ELF-1 (cell line): ENCODE data around the gene DMRTB1.
A peak's percentile ranks its signal among the peaks of the same experiment; 100 is the strongest.

Source experiments
- DNase-seq: peaks from one replicate; pipeline ENCODE4 v3.0.0-alpha.2; 2016; ENCODE audit warnings: low read depth, low spot score

Gene DMRTB1

DNA sequence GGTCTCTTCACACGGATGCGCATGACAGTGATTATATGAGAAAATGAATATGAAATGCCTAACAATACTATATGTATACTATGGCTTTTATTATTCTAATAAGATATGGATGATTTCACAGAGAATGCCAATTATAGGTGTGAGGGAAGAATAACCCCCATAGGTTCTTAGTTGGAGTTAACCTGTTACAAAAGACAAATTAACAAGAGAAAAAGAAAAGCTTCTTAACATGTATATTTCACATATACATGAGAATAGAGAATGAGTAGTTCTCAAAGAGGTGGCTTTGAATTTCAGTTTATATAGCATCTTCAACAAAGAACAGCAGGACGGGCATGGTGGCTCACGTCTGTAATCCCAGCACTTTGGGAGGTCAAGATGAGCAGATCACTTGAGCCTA lies 24.0 kb upstream of the DMRTB1 start:
- DNase-seq = no peak

DNA sequence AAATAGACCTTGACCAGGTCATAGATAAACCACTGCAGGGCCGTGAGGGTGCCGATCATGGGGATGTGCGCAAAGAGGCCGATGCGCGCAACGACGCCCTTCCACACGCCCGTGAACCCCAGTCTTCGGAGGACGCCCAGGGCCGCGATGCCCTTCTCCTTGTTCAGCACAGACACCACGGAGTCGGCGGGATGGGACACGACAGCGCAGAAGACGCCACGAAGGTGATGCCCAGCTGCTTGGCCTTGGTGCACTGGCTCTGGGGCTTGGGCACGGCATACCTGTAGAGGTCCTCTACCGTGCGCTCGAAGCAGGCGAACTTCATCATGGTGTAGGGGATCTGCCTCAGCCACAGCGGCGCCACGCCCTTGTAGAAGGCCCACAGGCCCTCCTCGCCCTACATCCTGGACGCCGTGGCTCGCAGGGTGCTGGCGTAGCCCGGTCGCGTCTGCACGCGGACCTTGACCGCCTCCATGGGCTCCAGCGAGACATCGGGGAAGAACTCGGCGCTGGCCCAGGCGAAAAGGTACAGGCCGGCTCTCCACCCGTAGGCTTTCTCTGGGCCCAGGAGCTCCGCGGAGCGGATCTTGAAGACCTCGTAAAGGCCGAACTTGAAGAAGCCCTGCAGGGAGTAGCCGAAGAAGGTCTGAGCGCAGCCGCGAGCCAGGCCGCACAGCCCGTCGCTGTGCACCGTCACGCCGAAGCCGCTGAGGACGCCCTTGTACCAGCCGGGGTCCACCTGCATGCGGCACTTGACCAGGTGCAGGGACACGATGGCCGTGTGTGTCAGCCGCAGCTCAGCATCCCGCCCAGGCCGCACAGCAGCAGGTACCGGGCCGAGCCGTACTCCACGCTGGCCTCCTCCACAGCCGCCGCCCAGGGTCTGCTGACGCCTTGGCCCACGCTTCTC lies 20.5 kb upstream of the DMRTB1 start:
- no peak for DNase-seq

DNA sequence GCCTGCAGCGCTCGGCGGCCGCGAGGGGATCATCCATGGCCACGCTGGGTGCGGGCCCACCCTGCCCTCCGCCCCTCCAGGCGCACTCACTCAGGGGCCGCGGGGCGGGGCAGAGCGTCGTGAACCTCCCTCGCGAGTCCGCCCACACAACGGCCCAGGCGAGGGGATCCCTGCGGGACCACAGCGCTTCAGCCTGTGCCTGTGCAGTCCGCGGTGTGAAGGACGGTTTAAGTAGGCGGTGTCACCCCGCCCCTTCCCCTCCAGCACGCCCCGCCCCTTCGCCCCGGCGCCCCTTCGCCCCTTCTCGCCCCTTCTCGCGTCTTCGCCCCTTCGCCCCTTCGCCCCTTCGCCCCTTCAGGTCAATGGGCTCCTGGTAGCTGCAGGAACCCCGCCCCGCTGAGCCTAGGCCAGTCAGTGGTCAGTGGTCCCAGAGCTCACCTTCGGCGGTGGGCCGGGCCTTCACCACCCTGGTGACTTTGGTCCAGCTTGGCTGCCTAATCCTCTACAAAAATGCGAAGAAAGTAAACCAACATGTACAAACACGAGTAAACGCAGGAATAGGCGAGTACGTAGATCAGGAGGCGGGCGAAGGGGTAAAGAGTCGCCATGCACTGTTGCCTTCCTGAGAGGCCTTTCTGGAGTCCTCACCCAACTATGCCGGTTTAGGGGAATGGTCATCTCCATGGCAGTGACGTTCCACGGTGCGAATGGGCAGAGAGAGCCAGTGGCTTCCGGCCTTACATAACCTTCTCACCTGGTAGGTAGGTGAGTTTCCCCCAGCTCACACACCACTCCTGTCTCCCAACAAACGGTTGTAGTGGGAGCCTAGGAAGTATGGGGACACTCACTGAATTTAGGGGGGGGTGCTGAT lies 19.6 kb upstream of the DMRTB1 start:
- no peak for DNase-seq

DNA sequence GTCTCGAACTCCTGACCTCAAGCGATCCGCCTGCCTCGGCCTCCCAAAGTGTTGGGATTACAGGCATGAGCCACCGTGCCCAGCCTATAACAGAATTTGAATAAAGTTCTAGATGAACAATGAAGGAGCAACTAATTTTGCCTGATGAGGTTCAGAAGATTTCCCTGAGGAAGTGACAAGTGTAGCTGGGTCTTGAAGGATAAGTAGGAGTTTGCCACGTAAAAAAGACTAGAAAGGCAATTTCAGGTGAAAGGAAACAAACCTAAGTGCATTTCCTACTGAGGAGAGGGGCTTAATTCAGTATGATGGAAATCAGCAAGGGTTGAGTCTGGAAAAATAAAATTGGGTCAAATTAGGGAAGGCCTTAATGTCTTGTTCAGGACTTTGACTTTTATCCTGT lies 18.6 kb upstream of the DMRTB1 start:
- no peak for DNase-seq

DNA sequence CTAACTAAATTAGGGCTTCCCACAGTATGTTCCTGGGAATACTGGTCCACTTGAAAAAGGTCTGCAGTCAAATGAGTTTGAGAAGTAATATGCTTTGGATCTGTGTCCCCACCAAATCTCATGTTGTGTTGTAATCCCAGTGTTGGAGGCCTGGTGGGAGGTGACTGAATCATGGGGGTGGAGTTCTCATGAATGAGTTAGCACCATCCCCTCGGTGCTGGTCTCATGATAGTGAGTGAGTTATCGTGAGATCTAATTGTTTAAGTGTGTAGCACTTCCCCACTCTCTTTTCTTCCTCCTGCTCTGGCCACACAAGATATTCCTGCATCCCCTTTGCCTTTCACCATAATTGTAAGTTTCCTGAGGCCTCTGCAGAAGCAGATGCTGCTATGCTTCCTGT lies 16.9 kb upstream of the DMRTB1 start:
- DNase-seq = peak; percentile 64

DNA sequence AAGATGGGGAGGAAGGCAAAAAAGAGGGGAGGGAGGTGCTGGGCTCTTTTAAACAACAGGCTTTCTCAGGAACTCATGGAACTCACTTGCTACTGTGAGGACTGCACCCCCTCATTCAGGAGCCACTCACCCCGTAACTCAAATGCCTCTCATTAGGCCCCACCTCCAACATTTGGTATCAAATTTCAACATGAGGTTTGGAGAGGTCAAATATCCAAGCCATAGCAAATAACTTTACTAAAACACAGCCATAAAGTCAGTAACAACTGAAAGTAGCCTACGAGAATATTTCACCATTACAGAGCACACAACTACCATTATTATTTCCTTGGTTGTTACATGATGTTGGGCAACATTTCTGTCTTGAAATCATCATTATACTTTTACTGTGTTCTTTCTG lies 13.1 kb upstream of the DMRTB1 start:
- DNase-seq = no peak

DNA sequence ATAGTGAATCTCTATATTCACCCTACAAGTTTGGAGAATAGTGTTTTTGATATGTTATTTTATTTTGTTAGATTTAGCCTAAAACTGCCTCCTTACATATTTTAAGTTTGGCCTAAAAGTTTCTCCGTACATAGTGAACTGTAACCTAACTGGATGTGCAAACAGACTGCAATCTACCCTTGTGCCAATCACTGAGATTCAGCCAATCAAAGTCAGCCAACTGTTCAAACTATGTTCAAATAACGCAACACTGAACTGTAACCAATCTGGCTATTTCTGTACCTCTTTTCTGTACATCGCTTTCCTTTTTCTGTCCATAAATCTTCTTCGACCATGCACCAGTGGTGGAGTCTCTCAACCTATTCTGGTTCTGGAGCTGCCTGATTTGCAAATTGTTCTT lies 11.8 kb upstream of the DMRTB1 start:
- no peak for DNase-seq

DNA sequence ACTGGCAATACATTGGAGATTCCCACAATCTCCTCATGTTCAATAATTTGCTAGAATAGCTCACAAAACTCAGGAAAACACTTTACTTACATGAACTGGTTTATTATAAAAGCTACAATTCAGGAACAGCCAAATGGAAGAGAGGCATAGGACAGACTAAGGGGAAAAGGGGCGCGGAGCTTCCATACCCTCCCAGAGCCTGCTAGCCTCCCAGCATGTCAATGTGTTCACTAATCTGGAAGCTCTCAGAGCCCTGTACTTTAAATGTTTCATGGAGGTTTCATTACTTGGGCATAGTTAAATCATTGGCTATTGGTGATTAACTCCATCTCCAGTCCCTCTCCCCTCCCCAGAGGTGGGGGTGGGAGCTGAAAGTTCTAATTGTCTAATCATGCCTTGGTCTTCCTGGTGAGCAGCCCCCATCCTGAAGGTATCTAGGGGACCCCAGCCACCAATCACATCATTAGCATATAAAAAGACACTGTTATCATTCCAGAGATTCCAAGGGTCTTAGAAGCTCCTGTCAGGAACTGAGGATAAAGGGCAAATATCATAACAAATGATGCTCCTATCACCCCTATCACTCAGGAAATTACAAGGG lies 10.9 kb upstream of the DMRTB1 start:
- peak; percentile 43 for DNase-seq

DNA sequence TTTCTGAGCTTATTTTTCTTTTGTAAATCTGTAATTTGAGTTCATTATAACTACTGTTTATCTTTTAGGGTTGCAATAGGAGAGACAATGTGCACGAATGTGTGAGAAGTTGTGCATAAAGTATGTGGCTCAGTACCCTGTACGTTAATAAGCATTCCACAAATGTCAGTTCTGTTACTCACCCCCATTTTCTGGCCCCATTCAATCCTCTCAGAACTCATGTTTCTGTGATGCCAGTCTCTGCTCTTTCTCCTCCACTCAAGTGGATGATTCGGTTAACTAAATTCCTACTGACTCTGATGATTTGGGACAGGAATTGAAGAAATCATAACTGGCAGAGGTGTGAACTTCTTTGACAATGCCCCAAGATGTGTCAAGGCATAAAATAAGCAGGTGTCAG lies 10.2 kb upstream of the DMRTB1 start:
- DNase-seq = no peak

DNA sequence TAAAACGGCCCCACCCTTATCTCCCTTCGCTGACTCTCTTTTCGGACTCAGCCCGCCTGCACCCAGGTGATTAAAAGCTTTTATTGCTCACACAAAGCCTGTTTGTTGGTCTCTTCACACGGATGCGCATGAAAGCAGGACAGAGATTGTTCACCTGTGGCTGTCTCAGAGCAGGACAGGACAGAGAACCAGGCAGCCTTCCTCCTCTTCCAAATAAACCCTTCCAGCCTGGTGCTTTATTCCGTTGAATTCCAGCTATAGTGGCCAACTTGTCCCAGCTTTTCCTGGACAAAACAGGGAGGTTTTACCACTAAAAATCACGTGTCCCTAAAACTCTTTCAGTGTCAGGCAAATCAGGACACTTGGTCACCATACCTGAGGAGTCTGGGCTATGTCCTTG lies 9.5 kb upstream of the DMRTB1 start:
- DNase-seq = no peak

DNA sequence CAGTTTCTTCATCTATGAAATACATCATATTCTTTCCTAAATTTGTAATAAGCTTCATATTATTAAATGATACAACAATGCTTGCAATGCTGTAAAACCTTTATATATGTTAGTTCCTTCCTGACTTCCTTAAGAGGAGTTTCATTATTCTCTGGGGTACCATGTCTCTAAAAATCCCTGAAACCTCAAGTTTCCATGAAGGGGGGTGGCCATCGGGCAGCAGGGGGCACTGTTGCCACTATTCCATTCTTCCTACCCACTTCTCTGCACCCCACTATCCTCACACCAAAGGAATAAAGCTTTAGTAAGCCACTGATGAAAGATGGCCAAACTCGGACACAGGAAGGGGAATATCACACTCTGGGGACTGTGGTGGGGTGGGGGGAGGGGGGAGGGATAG lies 9.0 kb upstream of the DMRTB1 start:
- DNase-seq = no peak

DNA sequence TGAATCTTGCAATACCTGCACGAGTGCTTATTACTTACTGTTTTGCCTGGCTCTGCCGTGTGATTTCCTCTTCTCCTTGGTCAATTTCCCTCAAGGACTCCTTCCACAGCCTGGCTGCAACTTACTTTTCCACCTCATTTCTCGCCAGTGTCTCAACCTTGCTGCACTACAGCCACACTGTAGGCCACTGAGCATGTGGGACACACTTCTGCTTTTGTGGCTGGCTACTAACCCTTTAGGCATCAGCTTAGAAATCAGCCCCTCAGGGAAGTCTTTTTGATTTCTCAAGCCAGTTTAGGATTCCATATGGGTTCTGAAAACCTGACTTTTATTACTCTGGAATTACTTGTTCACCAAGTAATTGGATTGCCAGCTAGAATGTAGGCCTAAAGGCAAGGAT lies 5.2 kb upstream of the DMRTB1 start:
- DNase-seq = no peak

DNA sequence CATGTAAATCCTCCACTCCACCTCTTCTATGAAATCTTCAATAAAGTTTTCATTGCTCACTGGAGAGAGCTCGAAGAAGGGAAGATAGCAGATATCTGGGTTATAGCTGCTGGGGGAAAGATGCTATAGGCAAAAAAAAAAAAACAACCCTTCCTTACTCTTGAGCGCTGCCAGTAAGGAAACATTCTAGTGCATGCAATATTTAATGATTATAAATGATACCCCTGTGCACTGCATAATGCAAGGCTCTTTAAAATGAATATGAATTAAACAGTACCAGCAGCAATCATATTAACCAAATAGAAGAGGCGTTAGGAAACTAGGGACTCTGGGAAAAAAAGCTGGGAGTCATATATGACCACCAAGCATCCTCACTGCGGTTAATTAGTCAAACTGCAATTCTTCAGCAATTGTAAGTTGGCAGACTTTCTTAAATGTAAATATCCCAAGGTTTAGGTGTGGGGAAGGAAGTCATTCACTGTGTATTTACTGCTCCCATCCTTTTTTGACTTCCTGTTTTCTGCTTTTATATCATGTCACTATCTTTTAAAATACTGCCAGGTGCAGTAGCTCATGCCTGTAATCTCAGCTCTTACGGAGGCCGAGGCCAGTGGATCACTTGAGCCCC lies 3.7 kb upstream of the DMRTB1 start:
- DNase-seq = no peak

DNA sequence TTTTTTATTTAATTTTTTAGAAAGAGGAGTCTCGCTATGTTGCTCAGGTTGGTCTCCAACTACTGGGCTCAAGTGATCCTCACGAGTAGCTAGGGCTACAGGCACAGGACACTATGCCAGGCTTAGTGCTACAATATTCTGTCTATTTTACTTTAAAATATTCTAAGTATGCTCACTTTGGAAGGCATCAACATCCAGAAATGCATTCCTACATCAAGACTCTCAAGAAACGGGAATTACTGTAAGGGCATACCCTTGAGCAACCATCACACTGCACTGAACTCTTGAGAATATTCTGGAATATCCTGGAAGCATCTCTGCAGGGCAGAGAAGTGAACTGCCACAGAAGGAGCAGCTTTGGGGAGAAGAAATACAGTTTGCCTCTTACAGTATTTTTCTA lies 565 bp upstream of the DMRTB1 start:
- DNase-seq = no peak

DNA sequence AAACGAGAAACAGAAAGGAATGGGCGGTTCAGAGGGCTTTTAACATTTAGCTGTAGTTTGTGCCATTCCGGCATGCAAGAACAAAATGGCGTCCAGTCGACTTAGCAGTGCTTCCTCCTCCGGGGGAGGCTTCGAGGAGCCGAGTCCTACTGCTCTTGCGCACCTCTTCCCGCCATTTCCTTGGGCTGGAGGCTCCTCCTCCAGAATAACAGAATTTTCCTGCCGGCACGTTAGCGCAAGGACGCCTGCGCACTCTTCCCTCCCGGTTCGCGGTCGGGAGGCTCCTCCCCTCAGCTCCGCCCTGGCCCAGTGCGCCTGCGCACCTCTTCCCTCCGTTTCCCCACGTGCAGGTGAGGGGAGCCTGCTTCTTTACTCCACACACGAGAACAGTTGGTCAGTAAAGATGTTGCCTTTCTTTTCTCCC lies 1.0 kb downstream of the DMRTB1 start:
- DNase-seq = no peak

DNA sequence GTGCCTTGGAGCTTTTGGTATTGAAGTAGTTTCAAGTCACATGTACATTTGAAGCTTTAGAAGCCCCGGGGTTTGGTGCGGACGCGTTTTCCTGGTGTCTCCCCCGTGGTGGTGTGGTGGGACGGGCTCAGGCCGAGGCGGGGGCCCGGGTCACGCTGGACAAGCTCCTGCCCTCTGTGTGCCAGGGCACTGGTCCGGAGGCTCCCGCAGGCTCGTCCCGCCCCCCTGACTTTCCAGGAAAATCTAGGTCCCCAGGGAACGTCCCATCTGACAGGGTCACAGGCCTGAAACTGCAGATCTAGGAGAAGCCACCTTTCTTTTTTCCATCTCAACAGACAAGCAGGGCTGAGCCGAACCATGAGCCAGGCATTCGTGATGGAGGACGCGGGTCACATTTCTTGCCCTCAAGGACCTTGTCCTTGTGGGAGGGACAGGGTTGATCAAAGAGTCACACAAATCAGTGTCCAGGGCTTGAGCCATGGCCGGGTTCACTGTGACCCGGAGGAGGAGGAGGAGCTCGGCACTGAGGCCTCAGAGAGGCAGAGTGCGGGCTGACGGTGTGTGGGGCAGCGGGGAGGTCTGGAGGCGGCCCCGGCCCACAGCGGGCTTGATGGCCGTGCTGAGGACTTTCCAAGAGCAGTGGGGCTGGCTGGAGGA lies 1.6 kb downstream of the DMRTB1 start:
- DNase-seq = no peak

DNA sequence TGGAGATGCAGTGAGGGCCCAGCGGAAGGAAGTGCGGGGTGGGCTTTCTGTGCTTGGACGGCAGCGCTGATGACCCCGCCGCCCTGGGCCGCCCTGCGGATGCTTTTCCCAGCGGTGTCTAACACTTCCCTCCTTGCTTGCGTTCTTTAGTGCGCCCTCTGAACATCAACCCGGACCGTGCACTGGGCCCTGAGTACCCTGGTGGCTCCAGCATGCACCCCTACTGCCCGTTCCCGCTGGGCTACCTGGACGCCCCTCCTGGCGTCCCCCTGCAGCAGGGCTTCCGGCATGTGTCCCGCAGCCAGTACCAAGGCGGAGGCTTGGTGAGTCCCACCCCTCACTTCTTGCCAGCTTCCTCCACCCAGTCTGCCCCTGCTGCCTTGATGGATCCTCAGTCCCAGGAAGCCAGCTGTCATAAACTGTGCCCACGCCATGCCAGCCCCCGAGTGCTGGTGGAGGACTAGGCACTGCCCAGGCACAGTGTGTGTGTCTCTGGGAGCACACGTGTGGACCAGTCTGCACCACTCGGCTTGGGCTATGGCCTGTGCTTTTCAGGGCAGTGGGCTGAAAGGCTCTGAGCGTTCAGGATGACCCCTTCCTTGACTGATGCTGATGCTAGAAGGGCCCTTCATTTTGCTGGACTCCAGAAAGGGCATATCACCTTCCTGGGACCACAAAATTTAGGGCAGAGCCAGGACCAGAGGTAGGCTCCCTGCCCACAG lies 2.3 kb downstream of the DMRTB1 start:
- no peak for DNase-seq

DNA sequence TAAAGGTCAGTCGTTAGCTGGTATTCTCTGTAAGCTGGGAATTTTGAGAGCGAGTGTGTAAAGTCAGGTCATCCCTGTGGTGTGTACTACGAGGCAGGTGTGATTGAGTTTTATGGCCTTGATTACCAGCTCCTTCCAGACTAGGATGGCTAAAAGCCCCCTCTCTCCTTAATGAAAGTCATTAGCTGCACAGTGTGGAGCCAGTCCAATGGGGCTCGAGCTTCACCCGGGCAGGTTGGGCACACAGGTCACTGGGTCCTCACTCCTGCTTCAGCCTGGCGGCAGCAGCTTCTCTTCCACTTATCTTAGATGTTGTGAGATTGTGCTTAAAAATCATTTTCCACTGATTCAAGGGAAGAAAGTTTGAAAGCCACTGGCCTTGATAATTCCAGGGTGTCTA lies 3.0 kb downstream of the DMRTB1 start:
- DNase-seq = no peak

DNA sequence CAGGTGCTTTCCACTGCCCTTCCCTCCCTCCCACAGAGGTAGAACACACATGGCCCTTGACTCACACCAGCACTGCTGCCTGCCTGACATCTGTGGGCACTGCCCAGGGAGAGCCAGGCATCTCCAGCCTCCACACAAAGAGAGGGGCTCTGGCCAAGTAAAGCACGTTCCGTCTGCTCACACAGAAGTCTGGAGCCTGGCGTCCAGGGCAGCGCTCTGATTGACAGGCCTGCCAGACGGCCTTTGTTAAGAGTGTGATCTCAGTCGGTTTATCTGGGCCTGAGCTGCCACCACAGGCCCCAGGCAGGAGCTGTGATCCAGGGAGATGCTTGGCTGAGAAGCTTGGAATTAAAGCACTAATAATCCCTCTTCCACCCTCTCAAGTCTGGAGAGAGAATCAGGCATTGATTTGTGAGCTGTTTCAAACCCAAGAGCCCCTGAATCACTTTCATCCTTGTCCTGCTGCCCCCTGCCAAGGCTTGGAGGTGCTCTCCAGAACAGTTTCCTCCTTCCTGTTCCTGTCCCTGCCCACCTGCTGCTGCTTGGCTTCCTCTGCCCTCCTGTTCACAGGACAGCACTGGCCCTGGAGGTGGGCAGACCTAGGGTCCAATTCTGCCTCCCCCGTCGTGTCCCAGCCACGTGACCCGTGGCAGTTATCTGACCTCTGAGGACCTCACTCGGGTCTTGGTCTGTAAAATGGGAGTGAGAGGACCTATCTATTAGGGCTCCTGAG lies 3.7 kb downstream of the DMRTB1 start:
- DNase-seq = peak; percentile 53
